Gastroesophageal sphincter (tissue), 3 donors: Measurements from ENCODE around the gene RAD51B.

Experiments used
- POLR2A ChIP-seq, 2 donors: fragments of 450-650 bp; IDR thresholded peaks; one replicate each; pipeline ENCODE4 v1.6.1; 2017; ENCODE audit warnings: antibody characterized with exemption in 2 of 2, mild to moderate bottlenecking in 2 of 2, moderate library complexity in 1 of 2
- POLR2AphosphoS5 ChIP-seq: sonication (generic); formaldehyde crosslinking; IDR thresholded peaks from one replicate; pipeline ENCODE4 v1.6.1; 2017; ENCODE audit warnings: antibody characterized with exemption
- TF ChIP-seq, protein P1 (sequence below), 4 experiments: fragments of 200-600 bp in 2 of 4; fragments of 450-650 bp in 2 of 4; sonication (generic) in 1 of 4; IDR thresholded peaks; one replicate each; pipeline ENCODE4 v1.5.1; 2017 to 2019; ENCODE audit warnings: antibody characterized with exemption in 4 of 4, mild to moderate bottlenecking in 2 of 4, moderate library complexity in 2 of 4

DNA sequence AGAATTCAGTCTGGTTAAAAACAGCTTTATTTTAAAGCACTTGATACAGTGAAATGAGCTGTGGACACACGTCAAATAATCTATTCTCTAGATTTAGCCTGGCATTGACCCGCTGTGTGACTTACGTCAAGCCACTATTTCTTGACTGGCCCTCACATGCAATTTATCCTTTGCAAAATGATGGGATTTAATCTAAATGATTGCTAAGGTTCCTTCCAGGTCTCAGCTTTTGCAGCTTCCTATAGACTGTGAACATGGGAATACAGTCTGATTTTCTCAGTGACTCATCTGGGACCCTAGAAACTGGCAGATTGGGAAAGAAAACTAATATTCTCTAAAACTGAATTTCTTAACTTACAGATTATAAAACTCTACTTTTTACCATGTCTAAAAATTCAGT lies 409.1 kb downstream of the RAD51B start:
- TF ChIP-seq, protein P1, sequence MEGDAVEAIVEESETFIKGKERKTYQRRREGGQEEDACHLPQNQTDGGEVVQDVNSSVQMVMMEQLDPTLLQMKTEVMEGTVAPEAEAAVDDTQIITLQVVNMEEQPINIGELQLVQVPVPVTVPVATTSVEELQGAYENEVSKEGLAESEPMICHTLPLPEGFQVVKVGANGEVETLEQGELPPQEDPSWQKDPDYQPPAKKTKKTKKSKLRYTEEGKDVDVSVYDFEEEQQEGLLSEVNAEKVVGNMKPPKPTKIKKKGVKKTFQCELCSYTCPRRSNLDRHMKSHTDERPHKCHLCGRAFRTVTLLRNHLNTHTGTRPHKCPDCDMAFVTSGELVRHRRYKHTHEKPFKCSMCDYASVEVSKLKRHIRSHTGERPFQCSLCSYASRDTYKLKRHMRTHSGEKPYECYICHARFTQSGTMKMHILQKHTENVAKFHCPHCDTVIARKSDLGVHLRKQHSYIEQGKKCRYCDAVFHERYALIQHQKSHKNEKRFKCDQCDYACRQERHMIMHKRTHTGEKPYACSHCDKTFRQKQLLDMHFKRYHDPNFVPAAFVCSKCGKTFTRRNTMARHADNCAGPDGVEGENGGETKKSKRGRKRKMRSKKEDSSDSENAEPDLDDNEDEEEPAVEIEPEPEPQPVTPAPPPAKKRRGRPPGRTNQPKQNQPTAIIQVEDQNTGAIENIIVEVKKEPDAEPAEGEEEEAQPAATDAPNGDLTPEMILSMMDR (IDR thresholded peaks at IDR 0.05): no peak
- TF ChIP-seq POLR2A (IDR thresholded peaks at IDR 0.05) (no peak), POLR2AphosphoS5 (no peak)
